WTC11 (cell line): ENCODE results near the gene ZNF688. TPM values are rescaled to one million over a fixed set of nuclear protein-coding genes. Genes with fewer than 3 reads are reported as not detected.
A peak's percentile ranks its signal among the peaks of the same experiment; 100 is the strongest.

Experiments used
- ATAC-seq: fragments of 200-7000 bp; cut with Tn5 transposase; 2 replicates; pipeline ENCODE4 v1.10.0; 2021; ENCODE audit warnings: mild to moderate bottlenecking, moderate library complexity
- CTCF ChIA-PET: fragments of 300-600 bp; sonication (Branson Sonifier 250); formaldehyde crosslinking; loops from one replicate; lab custom pipeline; 2021; ENCODE audit warnings: antibody characterized with exemption; lab: Charles Lee
- POLR2A ChIA-PET: fragments of 350-600 bp; sonication (Branson Sonifier 250); formaldehyde crosslinking; loops from one replicate; lab custom pipeline; 2021; ENCODE audit warnings: antibody characterized with exemption; lab: Charles Lee
- DNase-seq: peaks from one replicate; pipeline ENCODE4 v3.0.0; 2021; ENCODE audit warnings: low spot score
- H3K27ac Mint-ChIP-seq: 2 replicates; pipeline ENCODE4 v1.8.0; 2021; ENCODE audit warnings: mixed read lengths
- H3K27me3 Mint-ChIP-seq: 2 replicates; pipeline ENCODE4 v1.8.0; 2021; ENCODE audit warnings: low read depth, mild to moderate bottlenecking, moderate library complexity, mixed read lengths
- H3K36me3 Mint-ChIP-seq: 2 replicates; pipeline ENCODE4 v1.8.0; 2021; ENCODE audit warnings: mixed read lengths
- H3K4me1 Mint-ChIP-seq: 2 replicates; pipeline ENCODE4 v1.8.0; 2022; ENCODE audit warnings: mixed read lengths
- H3K4me3 Mint-ChIP-seq: 2 replicates; pipeline ENCODE4 v1.8.0; 2021; ENCODE audit warnings: mild to moderate bottlenecking, moderate library complexity, mixed read lengths
- H3K9me3 Mint-ChIP-seq: 2 replicates; pipeline ENCODE4 v1.8.0; 2021; ENCODE audit warnings: mixed read lengths
- ARID4B ChIP-seq: sonication (generic); formaldehyde crosslinking; IDR thresholded peaks from 2 replicates; pipeline ENCODE4 v1.8.0; 2023; ENCODE audit warnings: missing genetic modification reagents, mild to moderate bottlenecking, borderline replicate concordance
- ATF1 ChIP-seq: sonication (generic); formaldehyde crosslinking; IDR thresholded peaks from 2 replicates; pipeline ENCODE4 v1.8.1; 2023; ENCODE audit warnings: mild to moderate bottlenecking, moderate library complexity, missing genetic modification reagents
- ATF3 ChIP-seq: sonication (generic); formaldehyde crosslinking; conservative IDR thresholded peaks from 2 replicates; pipeline ENCODE4 v1.8.1; 2022; ENCODE audit warnings: mild to moderate bottlenecking, missing genetic modification reagents
- ELF4 ChIP-seq: sonication (generic); formaldehyde crosslinking; IDR thresholded peaks from 2 replicates; pipeline ENCODE4 v1.8.1; 2022; ENCODE audit warnings: low read depth, mild to moderate bottlenecking, moderate library complexity, missing genetic modification reagents
- EMX1 ChIP-seq: fragments of 250-450 bp; sonication (Bioruptor Pico); IDR thresholded peaks from 2 replicates; pipeline ENCODE4 v1.8.0; 2021; ENCODE audit warnings: mild to moderate bottlenecking
- ERG ChIP-seq: fragments of 250-450 bp; sonication (Bioruptor Pico); IDR thresholded peaks from 2 replicates; pipeline ENCODE4 v1.8.0; 2021; ENCODE audit warnings: mild to moderate bottlenecking
- FOXJ3 ChIP-seq: sonication (generic); formaldehyde crosslinking; IDR thresholded peaks from 2 replicates; pipeline ENCODE4 v1.9.0; 2021; ENCODE audit warnings: missing genetic modification reagents, mild to moderate bottlenecking, borderline replicate concordance
- IRF2 ChIP-seq: sonication (generic); formaldehyde crosslinking; IDR thresholded peaks from 2 replicates; pipeline ENCODE4 v1.8.0; 2022; ENCODE audit warnings: low read depth, missing genetic modification reagents, borderline replicate concordance
- JAZF1 ChIP-seq: fragments of 250-450 bp; sonication (Bioruptor Pico); IDR thresholded peaks from 2 replicates; pipeline ENCODE4 v1.9.0; 2021; ENCODE audit warnings: moderate library complexity, mild to moderate bottlenecking, inconsistent platforms
- OVOL2 ChIP-seq: fragments of 250-450 bp; sonication (Bioruptor Pico); IDR thresholded peaks from 2 replicates; pipeline ENCODE4 v1.9.0; 2021; ENCODE audit warnings: mild to moderate bottlenecking, borderline replicate concordance
- RELA ChIP-seq: sonication (generic); formaldehyde crosslinking; IDR thresholded peaks from 2 replicates; pipeline ENCODE4 v1.8.1; 2022; ENCODE audit warnings: missing genetic modification reagents, mild to moderate bottlenecking, borderline replicate concordance
- SMAD4 ChIP-seq: sonication (generic); formaldehyde crosslinking; IDR thresholded peaks from 2 replicates; pipeline ENCODE4 v1.8.0; 2022; ENCODE audit warnings: mild to moderate bottlenecking, missing genetic modification reagents
- SOX15 ChIP-seq: fragments of 250-450 bp; sonication (Bioruptor Pico); IDR thresholded peaks from 2 replicates; pipeline ENCODE4 v1.9.0; 2021; ENCODE audit warnings: mild to moderate bottlenecking
- SP1 ChIP-seq: sonication (generic); formaldehyde crosslinking; conservative IDR thresholded peaks from 2 replicates; pipeline ENCODE4 v1.8.1; 2022; ENCODE audit warnings: missing genetic modification reagents
- STAT6 ChIP-seq: sonication (generic); formaldehyde crosslinking; conservative IDR thresholded peaks from 2 replicates; pipeline ENCODE4 v1.8.1; 2023; ENCODE audit warnings: mild to moderate bottlenecking, low read depth, missing genetic modification reagents, moderate library complexity
- TCF7 ChIP-seq: sonication (generic); formaldehyde crosslinking; IDR thresholded peaks from 2 replicates; pipeline ENCODE4 v1.8.0; 2022; ENCODE audit warnings: mild to moderate bottlenecking, low read depth, missing genetic modification reagents, moderate library complexity
- TP53 ChIP-seq: sonication (generic); formaldehyde crosslinking; IDR thresholded peaks from 2 replicates; pipeline ENCODE4 v1.8.1; 2023; ENCODE audit warnings: mild to moderate bottlenecking, missing genetic modification reagents
- ZNF263 ChIP-seq: sonication (generic); formaldehyde crosslinking; IDR thresholded peaks from 2 replicates; pipeline ENCODE4 v1.8.1; 2022; ENCODE audit warnings: low read depth, mild to moderate bottlenecking, moderate library complexity, missing genetic modification reagents
- ZNF317 ChIP-seq: sonication (generic); formaldehyde crosslinking; IDR thresholded peaks from 2 replicates; pipeline ENCODE4 v1.8.1; 2023; ENCODE audit warnings: low read depth, mild to moderate bottlenecking, moderate library complexity, missing genetic modification reagents, borderline replicate concordance
- ZNF396 ChIP-seq: fragments of 250-450 bp; sonication (Bioruptor Pico); IDR thresholded peaks from 2 replicates; pipeline ENCODE4 v1.8.0; 2021; ENCODE audit warnings: mild to moderate bottlenecking, moderate library complexity, borderline replicate concordance
- ZNF423 ChIP-seq: fragments of 250-450 bp; sonication (Bioruptor Pico); IDR thresholded peaks from 2 replicates; pipeline ENCODE4 v2.1.2; 2022; ENCODE audit warnings: mild to moderate bottlenecking, moderate library complexity
- total RNA-seq: library from RNA; stranded (reverse); gene quantifications from 3 replicates; pipeline ENCODE4 v1.2.3, GENCODE V29; 2021
- TF ChIP-seq, protein P1 (sequence below): sonication (generic); formaldehyde crosslinking; IDR thresholded peaks from 2 replicates; pipeline ENCODE4 v1.8.1; 2022; ENCODE audit warnings: mild to moderate bottlenecking, moderate library complexity, missing genetic modification reagents
- TF ChIP-seq, protein P2 (sequence below): sonication (generic); formaldehyde crosslinking; IDR thresholded peaks from 2 replicates; pipeline ENCODE4 v1.8.0; 2022; ENCODE audit warnings: mild to moderate bottlenecking, missing genetic modification reagents

Gene ZNF688
- total RNA-seq, 1 experiment from 2014 or later = 4.2 TPM

- no peak for TF ChIP-seq STAT6 (CRISPR knock-in tag)
- 0 out of 2 replicates have a peak, but pooled peaks have one; percentile 44 for TF ChIP-seq SP1
- peak; percentile 37; the same call in 1 of the 2 replicates for TF ChIP-seq ELF4 (CRISPR knock-in tag)
- peak; percentile 79; the same call in 1 of the 2 replicates for TF ChIP-seq EMX1
- TF ChIP-seq SMAD4 (CRISPR knock-in tag) = no peak
- no peak for TF ChIP-seq ATF3 (CRISPR knock-in tag)
- no peak for TF ChIP-seq IRF2
- TF ChIP-seq, protein P1, sequence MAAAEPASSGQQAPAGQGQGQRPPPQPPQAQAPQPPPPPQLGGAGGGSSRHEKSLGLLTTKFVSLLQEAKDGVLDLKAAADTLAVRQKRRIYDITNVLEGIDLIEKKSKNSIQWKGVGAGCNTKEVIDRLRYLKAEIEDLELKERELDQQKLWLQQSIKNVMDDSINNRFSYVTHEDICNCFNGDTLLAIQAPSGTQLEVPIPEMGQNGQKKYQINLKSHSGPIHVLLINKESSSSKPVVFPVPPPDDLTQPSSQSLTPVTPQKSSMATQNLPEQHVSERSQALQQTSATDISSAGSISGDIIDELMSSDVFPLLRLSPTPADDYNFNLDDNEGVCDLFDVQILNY (CRISPR knock-in tag) = 0 out of 2 replicates have a peak, but pooled peaks have one; percentile 39
- no peak for TF ChIP-seq ZNF263 (CRISPR knock-in tag)
Measured at GRCh38 chr16:30571445-30572322, at the start of gene ZNF688 (continued).

DNA sequence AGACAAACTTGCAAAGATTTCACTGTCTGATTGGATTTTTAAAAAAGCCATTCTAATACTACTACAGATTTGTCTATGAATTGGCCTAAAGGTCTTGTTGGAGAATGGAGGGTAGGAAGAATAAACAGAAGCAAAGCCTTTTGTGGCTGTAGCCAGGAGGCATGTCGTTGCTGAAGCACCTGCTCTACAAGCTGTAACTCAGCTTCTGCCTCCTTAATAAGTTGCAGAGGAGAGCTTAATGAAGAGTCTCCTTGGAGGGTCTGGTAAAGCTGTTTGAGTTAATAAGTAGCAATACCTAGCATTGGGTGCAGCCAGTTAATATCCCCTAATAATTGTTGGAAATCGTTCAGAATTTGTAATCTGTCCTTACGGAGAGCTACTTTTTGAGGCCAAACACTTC, 48.7 kb upstream of the ZNF688 start:
- ChIA-PET CTCF (interaction anchor here (1.0 to 3.6 kb wide), 2 partner anchors 190 to 211 kb away, joined by 3 to 16 read pairs; partner anchors contain the start of gene DCTPP1), POLR2A (no interaction called here)
- ATAC-seq (no peak), DNase-seq (no peak)
- Mint-ChIP-seq H3K36me3 (no peaks in the 10 kb centered on the region), H3K4me1 (0 out of 2 replicates have a peak, but pooled peaks cover 3% of the 10 kb centered on the region)
- TF ChIP-seq TP53 (no peak), JAZF1 (CRISPR knock-in tag) (no peak), ATF1 (CRISPR knock-in tag) (no peak)
- TF ChIP-seq, all 79 proteins: peak for 0
- Mint-ChIP-seq H3K27ac (no peak overlapping the region), H3K9me3 (no peaks in the 10 kb centered on the region), H3K4me3 (no peak overlapping the region), H3K27me3 (peaks cover 55% of the 10 kb centered on the region)

DNA sequence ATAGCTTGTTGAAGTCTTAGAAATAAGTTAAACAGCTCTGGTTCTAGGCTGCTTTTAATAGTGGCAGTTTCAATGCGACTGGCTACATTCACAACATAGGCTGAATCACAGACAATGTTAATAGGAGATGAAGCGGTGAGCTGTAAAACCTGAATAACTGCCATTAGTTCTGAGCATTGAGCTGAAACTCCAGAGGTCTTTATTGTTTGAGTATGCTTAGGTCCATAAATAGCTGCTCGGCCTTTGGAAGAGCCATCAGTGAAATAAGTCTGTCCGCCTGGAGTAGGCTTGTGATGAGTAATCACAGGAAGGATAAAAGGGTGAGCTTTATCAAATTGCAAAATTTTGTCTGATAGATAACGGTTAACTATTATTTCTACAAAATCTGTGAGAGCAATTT, 48.1 kb upstream of the ZNF688 start:
- ChIA-PET CTCF (interaction anchor here (1.0 to 3.6 kb wide), 2 partner anchors 190 to 210 kb away, joined by 3 to 16 read pairs; partner anchors contain the start of gene DCTPP1), POLR2A (interaction anchor here (0.6 kb wide), 1 partner anchor 123 kb away, joined by 3 read pairs; no protein-coding TSS in a partner anchor)
- H3K27ac Mint-ChIP-seq = no peak overlapping the region
- H3K4me3 Mint-ChIP-seq = no peak overlapping the region
- no peak for ATAC-seq
- no peaks in the 10 kb centered on the region for H3K36me3 Mint-ChIP-seq
- H3K9me3 Mint-ChIP-seq = no peaks in the 10 kb centered on the region
- H3K4me1 Mint-ChIP-seq = 0 out of 2 replicates have a peak, but pooled peaks cover 3% of the 10 kb centered on the region
- DNase-seq = no peak
- H3K27me3 Mint-ChIP-seq = peaks cover 50% of the 10 kb centered on the region
- TF ChIP-seq ZNF396 (CRISPR knock-in tag) (no peak), SP1 (no peak), OVOL2 (CRISPR knock-in tag) (no peak), ZNF317 (CRISPR knock-in tag) (no peak), FOXJ3 (CRISPR knock-in tag) (no peak), ARID4B (CRISPR knock-in tag) (no peak), TCF7 (no peak), ERG (no peak), RELA (CRISPR knock-in tag) (no peak), SOX15 (no peak), ZNF423 (CRISPR knock-in tag) (no peak)
- TF ChIP-seq, protein P2, sequence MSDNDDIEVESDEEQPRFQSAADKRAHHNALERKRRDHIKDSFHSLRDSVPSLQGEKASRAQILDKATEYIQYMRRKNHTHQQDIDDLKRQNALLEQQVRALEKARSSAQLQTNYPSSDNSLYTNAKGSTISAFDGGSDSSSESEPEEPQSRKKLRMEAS (CRISPR knock-in tag) = no peak
